Stimulated activated CD4-positive, alpha-beta T cell treated with anti-CD3 and anti-CD28 coated beads, Interleukin-15, amount 100 ng/mL, for 48 hours (primary cell): ENCODE data around the gene BCDIN3D.
"Not testable (repeated sequence)": the region's sequence is repeated elsewhere in the genome, so short reads cannot be mapped to it uniquely, and the experiment has no call there.

Source experiments
- DNase-seq, 2 donors: peaks; one replicate each; pipeline ENCODE4 v3.0.0-alpha.2; 2020; ENCODE audit warnings: low read depth in 2 of 2

Gene BCDIN3D

GRCh38 chr12:49860921-49861320 lies 18.0 kb upstream of the BCDIN3D start:
- DNase-seq: not testable (repeated sequence)

GRCh38 chr12:49855890-49856289 lies 13.0 kb upstream of the BCDIN3D start:
- DNase-seq: not testable (repeated sequence)

GRCh38 chr12:49854976-49855375 lies 12.1 kb upstream of the BCDIN3D start:
- DNase-seq: no peak

GRCh38 chr12:49853671-49854070 lies 10.8 kb upstream of the BCDIN3D start:
- DNase-seq: no peak

GRCh38 chr12:49847161-49847560 lies 4.3 kb upstream of the BCDIN3D start:
- no peak for DNase-seq

- DNase-seq: no peak
Observed at GRCh38 chr12:49846032-49846431, 3.1 kb upstream of the BCDIN3D start.

- no peak for DNase-seq
Observed at GRCh38 chr12:49843876-49844437, 1.1 kb upstream of the BCDIN3D start.

GRCh38 chr12:49843411-49843810 lies 505 bp upstream of the BCDIN3D start:
- DNase-seq: no peak

GRCh38 chr12:49838973-49839633 lies 3.8 kb downstream of the BCDIN3D start:
- DNase-seq: no peak

- no peak for DNase-seq
Observed at GRCh38 chr12:49832836-49833421, 10.0 kb downstream of the BCDIN3D start.

- DNase-seq: no peak
Observed at GRCh38 chr12:49831717-49832116, 11.2 kb downstream of the BCDIN3D start.

- DNase-seq: peak; percentile 89 to 91
Observed at GRCh38 chr12:49828133-49829091, 14.5 kb downstream of the BCDIN3D start, which contains the start of gene NCKAP5L. Gene NCKAP5L, minus strand, starts transcription at chr12:49828413. Its CDS starts 24,369 bp downstream, at chr12:49804044.

- peak in 1 of 2 donors; percentile 18 for DNase-seq
Observed at GRCh38 chr12:49827401-49828099, 15.4 kb downstream of the BCDIN3D start.

GRCh38 chr12:49827051-49827400 lies 15.9 kb downstream of the BCDIN3D start:
- no peak for DNase-seq

- DNase-seq: no peak
Observed at GRCh38 chr12:49825971-49826421, 16.9 kb downstream of the BCDIN3D start.

GRCh38 chr12:49825360-49825970 lies 17.4 kb downstream of the BCDIN3D start:
- no peak for DNase-seq

- no peak for DNase-seq
Observed at GRCh38 chr12:49824895-49825294, 18.0 kb downstream of the BCDIN3D start.

- DNase-seq: no peak
Observed at GRCh38 chr12:49824416-49824815, 18.5 kb downstream of the BCDIN3D start.

GRCh38 chr12:49823951-49824350 lies 19.0 kb downstream of the BCDIN3D start:
- no peak for DNase-seq

GRCh38 chr12:49823350-49823749 lies 19.6 kb downstream of the BCDIN3D start:
- no peak for DNase-seq
